H1 (cell line): ENCODE data around the gene NR2C2. TPM values are rescaled to one million over a fixed set of nuclear protein-coding genes. Genes with fewer than 3 reads are reported as not detected.

Experiments used
- CEBPB ChIP-seq: IDR thresholded peaks from 2 replicates; pipeline ENCODE4 v1.6.1; 2012; ENCODE audit warnings: low read depth, low read length
- HDAC6 ChIP-seq: IDR thresholded peaks from one replicate; pipeline ENCODE4 v1.7.1; 2012; ENCODE audit warnings: low read depth, mild to moderate bottlenecking, inconsistent platforms, low read length, moderate library complexity
- RNF2 ChIP-seq: fragments of 200-900, 300-1000 bp; sonication (generic); IDR thresholded peaks from 2 replicates; pipeline ENCODE4 v1.7.1; 2016; ENCODE audit warnings: borderline replicate concordance, low read depth, mild to moderate bottlenecking, antibody characterized with exemption, low read length; ENCODE audit not compliant: poor library complexity, severe bottlenecking; ENCODE audit errors: missing control alignments
- SP4 ChIP-seq: IDR thresholded peaks from 2 replicates; pipeline ENCODE4 v1.6.1; 2012; ENCODE audit warnings: low read length, inconsistent platforms
- polyA plus RNA-seq, 7 experiments: library from polyadenylated mRNA; depleted of rRNA in 3 of 7; stranded (reverse) in 5 of 7; unstranded in 2 of 7; fragments of >200 nt in 5 of 7; fragments of 200-250 nt in 2 of 7; gene quantifications; 1 replicate in 5 of 7; 2 replicates in 1 of 7; 4 replicates in 1 of 7; pipeline versions ENCODE4 v1.2.1 to v1.2.3, GENCODE V29; 2011 to 2013; ENCODE audit warnings: missing spikeins in 2 of 7, mixed read lengths in 2 of 7
- total RNA-seq: library from RNA; stranded (reverse); fragmentation: NEBNext Ultra II Directional; extraction: Animal tissue kit (Norgen Biotek cat#: 25700); gene quantifications from 2 replicates; pipeline ENCODE4 v1.2.1, GENCODE V29; 2021
- TF ChIP-seq, protein P1 (sequence below): IDR thresholded peaks from 2 replicates; pipeline ENCODE4 v1.6.1; 2011; ENCODE audit warnings: low read length, improper control_type of control experiment

The NR2C2 gene
- total and polyA plus RNA-seq, 2 of the 8 experiments (the other 6 are each of a cell fraction or from before 2014, with no cell fraction given) = 16.6 to 44.4 TPM

DNA sequence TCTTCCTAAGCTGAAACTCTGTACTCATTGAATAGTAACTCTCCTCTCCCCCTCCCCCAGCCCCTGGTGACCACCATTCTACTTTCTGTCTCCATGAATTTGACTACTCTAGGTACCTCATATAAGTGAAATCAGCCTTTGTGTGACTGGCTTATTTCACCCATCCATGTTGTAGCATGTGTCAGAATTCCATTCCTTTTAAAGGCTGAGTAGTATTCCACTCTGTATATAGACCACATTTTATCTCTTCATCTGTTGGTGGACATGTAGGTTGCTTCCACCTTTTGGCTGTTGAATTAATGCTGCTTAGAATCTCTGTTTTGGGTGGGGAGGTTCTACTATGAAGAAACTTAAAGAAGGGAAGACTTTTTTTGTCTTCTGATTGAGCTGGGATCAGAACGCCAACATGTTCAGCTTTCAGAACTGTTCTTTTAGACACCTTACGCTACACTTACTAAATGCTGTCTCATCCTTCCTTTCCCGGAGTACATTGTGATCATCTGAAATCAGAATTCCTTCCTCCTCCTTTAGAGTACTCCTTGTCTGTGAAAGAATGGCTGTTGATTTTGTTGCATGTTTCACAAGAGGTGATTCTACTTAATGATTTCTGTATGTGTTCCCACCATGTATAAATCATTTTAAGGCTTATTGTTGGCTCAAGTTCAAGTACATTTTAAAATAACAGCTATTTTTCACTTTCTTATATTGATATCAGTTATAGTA is 67.4 kb downstream of the NR2C2 start (continued):
- TF ChIP-seq, protein P1, sequence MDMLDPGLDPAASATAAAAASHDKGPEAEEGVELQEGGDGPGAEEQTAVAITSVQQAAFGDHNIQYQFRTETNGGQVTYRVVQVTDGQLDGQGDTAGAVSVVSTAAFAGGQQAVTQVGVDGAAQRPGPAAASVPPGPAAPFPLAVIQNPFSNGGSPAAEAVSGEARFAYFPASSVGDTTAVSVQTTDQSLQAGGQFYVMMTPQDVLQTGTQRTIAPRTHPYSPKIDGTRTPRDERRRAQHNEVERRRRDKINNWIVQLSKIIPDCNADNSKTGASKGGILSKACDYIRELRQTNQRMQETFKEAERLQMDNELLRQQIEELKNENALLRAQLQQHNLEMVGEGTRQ = no peak
- TF ChIP-seq CEBPB = no peak
- no peak for TF ChIP-seq RNF2
- no peak for TF ChIP-seq HDAC6
- TF ChIP-seq SP4 = no peak
